Measurements from ENCODE around the gene VGLL4. TPM values are rescaled to one million over a fixed set of nuclear protein-coding genes. Genes with fewer than 3 reads are reported as not detected.
A peak's percentile ranks its signal among the peaks of the same experiment; 100 is the strongest.

The VGLL4 gene
- total RNA-seq, 1 donor from 2014 or later, result 29.3 TPM

DNA sequence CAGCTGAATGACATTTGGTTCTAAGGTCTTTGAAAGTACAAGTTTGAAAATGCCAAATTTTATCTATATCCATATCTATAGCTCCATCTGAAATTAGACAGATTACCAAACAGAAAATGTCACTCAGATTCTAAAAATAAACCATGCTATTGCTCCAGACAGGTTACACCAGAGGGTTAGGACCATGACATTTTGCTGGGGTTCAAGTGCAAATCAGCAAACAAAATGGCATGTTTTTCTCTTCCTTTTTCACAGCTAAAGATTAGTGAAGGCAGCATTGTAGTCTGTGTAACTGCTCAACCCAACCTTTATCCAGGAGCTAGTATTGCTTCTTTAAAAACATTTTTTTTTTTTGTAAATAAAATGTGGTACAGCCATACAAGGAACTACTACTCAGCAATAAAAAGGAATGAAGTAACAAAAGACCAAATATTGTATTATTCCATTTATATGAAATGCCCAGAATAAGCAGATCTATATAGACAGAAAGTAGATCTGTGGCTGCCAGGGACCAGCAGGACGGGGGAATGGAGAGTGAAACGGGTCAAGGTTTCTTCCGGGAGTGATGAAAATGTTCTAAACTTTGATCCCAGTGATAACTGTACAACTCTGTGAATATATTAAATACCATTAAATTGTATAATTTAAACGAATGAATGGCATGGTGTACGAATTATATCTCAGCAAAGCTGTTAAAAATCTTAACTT is 18.2 kb downstream of the VGLL4 start:
- intact Hi-C loops (cut with micrococcal nuclease), result no loop called here
- no peaks in the 10 kb centered on the region for H3K36me3 ChIP-seq
- no peak overlapping the region for H3K4me3 ChIP-seq
- peaks cover 95% of the 10 kb centered on the region for H3K4me1 ChIP-seq
- H3K9me3 ChIP-seq (replicated peaks), result no peaks in the 10 kb centered on the region
- H3K27ac ChIP-seq (replicated peaks), result peak overlapping the region; percentile 31
- DNase-seq, result no peak
- TF ChIP-seq, protein P1, sequence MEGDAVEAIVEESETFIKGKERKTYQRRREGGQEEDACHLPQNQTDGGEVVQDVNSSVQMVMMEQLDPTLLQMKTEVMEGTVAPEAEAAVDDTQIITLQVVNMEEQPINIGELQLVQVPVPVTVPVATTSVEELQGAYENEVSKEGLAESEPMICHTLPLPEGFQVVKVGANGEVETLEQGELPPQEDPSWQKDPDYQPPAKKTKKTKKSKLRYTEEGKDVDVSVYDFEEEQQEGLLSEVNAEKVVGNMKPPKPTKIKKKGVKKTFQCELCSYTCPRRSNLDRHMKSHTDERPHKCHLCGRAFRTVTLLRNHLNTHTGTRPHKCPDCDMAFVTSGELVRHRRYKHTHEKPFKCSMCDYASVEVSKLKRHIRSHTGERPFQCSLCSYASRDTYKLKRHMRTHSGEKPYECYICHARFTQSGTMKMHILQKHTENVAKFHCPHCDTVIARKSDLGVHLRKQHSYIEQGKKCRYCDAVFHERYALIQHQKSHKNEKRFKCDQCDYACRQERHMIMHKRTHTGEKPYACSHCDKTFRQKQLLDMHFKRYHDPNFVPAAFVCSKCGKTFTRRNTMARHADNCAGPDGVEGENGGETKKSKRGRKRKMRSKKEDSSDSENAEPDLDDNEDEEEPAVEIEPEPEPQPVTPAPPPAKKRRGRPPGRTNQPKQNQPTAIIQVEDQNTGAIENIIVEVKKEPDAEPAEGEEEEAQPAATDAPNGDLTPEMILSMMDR (IDR thresholded peaks at IDR 0.05; ENCODE audit: borderline replicate concordance), result no peak
- H3K27me3 ChIP-seq (ENCODE audit: low read depth), result no peaks in the 10 kb centered on the region

DNA sequence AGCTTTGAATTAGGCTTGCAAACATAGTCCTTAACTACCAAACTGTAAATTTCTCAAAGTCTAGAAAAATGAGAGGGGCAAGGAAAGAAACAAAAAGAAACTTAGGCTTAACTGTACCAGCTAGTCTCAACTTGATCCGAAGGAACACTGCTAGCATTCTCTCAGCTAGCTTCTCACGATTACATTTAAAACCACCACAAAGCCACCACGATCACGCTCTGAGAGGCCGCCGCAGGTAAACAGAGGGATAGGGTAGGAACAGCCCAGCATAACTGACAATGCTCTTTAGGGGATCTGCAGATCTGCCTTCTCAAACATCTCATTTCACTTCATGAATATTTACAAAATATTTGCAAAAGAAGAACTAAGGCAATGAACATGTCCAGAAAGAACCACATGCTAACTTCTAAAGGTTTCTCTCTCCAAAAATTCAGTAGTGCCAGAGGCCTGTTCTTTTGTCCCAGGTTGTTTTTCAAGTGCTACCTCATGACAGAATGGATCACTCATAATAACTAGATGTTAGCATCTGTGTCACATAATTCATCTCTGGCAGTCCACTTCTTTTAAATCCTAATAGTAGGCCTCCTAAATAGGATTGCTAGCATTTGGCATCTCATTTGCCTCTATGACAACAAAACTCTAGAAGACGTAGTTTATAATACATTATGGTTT is 18.9 kb downstream of the VGLL4 start:
- H3K4me1 ChIP-seq, result peaks cover 95% of the 10 kb centered on the region

GRCh38 chr3:11624161-11624560 is 19.6 kb downstream of the VGLL4 start:
- peaks cover 95% of the 10 kb centered on the region for H3K4me1 ChIP-seq

More for the DNA sequence above, 18.9 kb downstream of the VGLL4 start:
- peak overlapping the region; percentile 31 for H3K27ac ChIP-seq (replicated peaks)
- TF ChIP-seq, protein P1 (IDR thresholded peaks at IDR 0.05; ENCODE audit: borderline replicate concordance), result no peak
- no peaks in the 10 kb centered on the region for H3K36me3 ChIP-seq
- H3K27me3 ChIP-seq (ENCODE audit: low read depth), result no peaks in the 10 kb centered on the region
- H3K4me3 ChIP-seq, result no peak overlapping the region
- intact Hi-C loops (cut with micrococcal nuclease), result no loop called here
- no peaks in the 10 kb centered on the region for H3K9me3 ChIP-seq (replicated peaks)
- no peak for DNase-seq

DNA sequence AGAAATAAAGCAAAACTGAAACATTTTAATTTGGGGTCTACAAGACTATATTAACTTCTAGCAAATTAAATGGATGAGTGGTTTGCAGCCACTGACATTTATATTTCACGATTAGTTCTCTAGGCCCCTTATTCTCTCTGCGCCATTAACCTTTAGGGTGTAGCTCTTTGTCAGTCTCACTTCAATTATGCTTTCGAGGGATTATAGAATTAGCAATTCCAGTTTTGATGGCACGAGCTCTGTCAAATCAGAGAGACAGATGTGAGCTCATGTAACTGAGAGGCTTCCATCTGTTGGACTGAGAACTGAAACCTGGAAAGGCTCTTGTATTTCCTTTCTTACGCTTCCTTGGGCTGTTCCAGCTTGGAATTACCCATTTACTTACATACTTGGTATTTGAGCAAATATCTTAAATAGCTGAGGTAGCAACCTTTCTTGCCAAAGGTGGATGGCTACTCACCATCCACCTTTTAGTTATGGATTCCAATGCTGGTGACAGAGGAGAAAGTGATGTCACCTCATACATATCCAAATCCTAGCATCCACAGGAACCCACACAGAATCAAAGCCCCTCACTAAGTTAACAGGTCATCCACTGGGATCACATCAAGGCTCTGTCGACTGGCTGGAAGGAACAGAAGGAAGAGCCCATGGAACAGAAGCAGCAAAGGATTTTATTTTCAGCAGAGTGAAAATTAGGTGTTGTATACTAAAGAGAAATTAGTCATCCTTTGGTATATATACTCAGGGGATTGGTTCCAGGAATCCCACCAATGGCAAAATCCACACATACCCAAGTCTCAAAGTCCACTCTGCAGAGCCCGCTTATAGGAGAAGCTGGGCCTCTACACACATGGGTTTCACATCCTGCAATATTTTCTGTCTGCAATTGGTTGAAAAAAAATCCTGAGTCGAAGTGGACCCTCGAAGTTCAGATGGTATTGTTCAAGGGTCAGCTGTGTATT is 20.8 kb downstream of the VGLL4 start:
- no peaks in the 10 kb centered on the region for H3K27me3 ChIP-seq (ENCODE audit: low read depth)
- no peaks in the 10 kb centered on the region for H3K36me3 ChIP-seq
- intact Hi-C loops (cut with micrococcal nuclease), result no loop called here
- no peaks in the 10 kb centered on the region for H3K9me3 ChIP-seq (replicated peaks)
- H3K27ac ChIP-seq (replicated peaks), result no peak overlapping the region
- no peak for DNase-seq
- peaks cover 98% of the 10 kb centered on the region for H3K4me1 ChIP-seq
- H3K4me3 ChIP-seq, result no peak overlapping the region
- TF ChIP-seq, protein P1 (IDR thresholded peaks at IDR 0.05; ENCODE audit: borderline replicate concordance), result no peak

More at GRCh38 chr3:11624161-11624560, 19.6 kb downstream of the VGLL4 start:
- Histone ChIP-seq H3K36me3 (no peaks in the 10 kb centered on the region), H3K27ac (replicated peaks) (peak overlapping the region; percentile 31), H3K4me3 (no peak overlapping the region), H3K9me3 (replicated peaks) (no peaks in the 10 kb centered on the region), H3K27me3 (ENCODE audit: low read depth) (no peaks in the 10 kb centered on the region)
- TF ChIP-seq, protein P1 (IDR thresholded peaks at IDR 0.05; ENCODE audit: borderline replicate concordance), result no peak
- intact Hi-C loops (cut with micrococcal nuclease), result no loop called here
- DNase-seq, result no peak

DNA sequence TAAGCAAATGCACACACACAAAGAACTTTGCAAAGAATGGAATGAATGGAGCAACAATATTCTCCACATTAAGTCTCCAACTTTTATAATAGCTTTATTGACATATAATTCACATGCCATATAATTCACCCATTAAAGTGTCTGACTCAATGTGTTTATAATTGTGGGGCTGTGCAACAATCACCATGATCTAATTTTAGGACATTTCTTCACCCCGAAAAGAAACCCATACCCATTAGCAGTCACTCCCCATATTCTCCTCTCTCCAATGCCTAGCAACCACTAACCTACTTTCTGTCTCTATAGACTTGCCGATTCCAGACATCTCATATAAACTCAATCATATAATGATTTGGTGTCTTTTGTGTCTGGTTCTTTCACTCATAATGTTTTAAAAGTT is 22.6 kb downstream of the VGLL4 start:
- H3K27me3 ChIP-seq (ENCODE audit: low read depth), result no peaks in the 10 kb centered on the region
- no peak for DNase-seq
- H3K4me3 ChIP-seq, result no peak overlapping the region
- H3K9me3 ChIP-seq (replicated peaks), result no peaks in the 10 kb centered on the region
- H3K27ac ChIP-seq (replicated peaks), result no peak overlapping the region
- TF ChIP-seq, protein P1 (IDR thresholded peaks at IDR 0.05; ENCODE audit: borderline replicate concordance), result no peak
- peaks cover 93% of the 10 kb centered on the region for H3K4me1 ChIP-seq
- intact Hi-C loops (cut with micrococcal nuclease), result no loop called here
- no peaks in the 10 kb centered on the region for H3K36me3 ChIP-seq

All from left ventricle myocardium inferior (tissue), 1 donor.